ENCODE data around the gene DUOXA2.

The DUOXA2 gene

DNA sequence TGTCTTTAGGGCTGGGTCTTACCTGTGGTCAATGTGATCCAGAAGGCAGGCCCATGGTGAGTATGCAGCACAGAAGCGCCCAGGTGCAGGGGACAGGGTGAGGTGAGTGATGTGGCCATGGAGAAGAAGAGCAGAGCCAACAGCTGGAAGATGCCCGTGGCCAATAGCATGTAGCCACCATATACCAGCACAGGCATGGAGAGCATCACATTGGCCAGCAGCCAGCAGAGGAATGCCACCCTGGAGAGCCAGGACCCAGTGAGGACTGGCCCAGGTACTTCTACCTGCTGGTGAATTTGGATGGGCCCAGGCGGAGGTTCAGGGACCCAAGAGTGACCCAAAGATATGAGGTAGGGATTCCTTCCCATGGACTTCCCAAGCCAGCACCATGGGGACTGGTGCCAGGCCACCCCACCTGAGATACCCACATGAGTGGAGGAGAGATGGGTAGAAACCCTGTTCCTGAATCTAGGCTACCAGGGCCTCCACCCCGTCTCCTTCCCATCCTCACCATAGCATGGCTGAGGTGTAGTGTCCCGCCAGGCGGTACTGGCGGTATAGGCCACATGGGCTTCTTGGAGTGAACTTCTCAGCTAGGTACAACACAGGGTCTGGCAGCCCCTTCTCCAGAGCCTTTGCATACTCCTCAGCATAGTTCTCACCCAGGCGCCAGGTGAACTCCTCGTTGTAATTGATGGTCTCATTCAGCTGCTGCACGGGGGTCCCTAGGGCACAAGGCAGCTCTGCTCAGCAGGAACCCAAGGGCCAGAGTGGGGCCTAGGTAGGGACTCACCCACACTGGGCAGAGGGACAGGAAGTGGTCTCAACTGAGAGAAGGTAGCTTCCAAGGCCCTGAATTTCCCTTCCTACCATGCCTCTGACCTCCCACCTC is 6.2 kb downstream of the DUOXA2 start:
- TF ChIP-seq, protein P1, sequence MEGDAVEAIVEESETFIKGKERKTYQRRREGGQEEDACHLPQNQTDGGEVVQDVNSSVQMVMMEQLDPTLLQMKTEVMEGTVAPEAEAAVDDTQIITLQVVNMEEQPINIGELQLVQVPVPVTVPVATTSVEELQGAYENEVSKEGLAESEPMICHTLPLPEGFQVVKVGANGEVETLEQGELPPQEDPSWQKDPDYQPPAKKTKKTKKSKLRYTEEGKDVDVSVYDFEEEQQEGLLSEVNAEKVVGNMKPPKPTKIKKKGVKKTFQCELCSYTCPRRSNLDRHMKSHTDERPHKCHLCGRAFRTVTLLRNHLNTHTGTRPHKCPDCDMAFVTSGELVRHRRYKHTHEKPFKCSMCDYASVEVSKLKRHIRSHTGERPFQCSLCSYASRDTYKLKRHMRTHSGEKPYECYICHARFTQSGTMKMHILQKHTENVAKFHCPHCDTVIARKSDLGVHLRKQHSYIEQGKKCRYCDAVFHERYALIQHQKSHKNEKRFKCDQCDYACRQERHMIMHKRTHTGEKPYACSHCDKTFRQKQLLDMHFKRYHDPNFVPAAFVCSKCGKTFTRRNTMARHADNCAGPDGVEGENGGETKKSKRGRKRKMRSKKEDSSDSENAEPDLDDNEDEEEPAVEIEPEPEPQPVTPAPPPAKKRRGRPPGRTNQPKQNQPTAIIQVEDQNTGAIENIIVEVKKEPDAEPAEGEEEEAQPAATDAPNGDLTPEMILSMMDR (IDR thresholded peaks at IDR 0.05; ENCODE audit: control insufficient read depth, extremely low read depth, insufficient read depth) = no peak
- DNase-seq (ENCODE audit: low read depth) = no peak
- H3K4me3 ChIP-seq (ENCODE audit: low read depth, low read length) = no peak overlapping the region

GRCh38 chr15:45121020-45121419 is 6.9 kb downstream of the DUOXA2 start:
- TF ChIP-seq, protein P1 (IDR thresholded peaks at IDR 0.05; ENCODE audit: control insufficient read depth, extremely low read depth, insufficient read depth) = no peak
- no peak overlapping the region for H3K4me3 ChIP-seq (ENCODE audit: low read depth, low read length)
- no peak for DNase-seq (ENCODE audit: low read depth)

DNA sequence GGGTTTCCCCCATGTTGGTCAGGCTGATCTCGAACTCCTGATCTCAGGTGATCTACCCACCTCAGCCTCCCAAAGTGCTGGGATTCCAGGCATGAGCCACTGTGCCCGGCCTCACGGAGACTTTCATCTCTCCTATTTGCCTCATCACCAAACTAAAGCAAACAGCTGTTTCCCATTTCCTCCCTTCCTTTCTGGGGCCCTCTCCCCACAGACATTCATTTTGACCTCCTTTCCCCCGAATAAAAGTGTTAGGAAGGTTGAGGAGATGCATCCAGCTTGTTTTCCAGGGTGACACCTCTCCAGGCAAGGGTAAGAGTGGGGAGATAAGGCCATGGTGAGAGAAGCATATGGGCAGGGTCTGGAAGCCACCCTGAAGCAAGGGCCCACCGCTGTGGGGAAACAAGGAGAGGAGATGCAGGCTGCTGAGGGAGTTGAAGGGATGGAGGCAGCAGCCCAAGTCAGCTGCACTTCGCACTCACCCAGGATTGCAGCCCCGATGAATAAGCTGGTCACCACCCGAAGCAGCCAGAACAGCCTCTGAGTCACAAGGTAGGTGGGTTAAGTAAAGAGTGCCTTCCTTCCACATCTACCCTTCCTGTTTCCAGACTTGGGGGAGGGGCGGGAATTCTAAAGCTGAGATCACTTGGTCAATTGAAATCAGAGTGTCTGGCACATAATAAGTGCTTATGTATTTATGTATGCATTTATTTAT is 7.7 kb downstream of the DUOXA2 start:
- no peak overlapping the region for H3K4me3 ChIP-seq (ENCODE audit: low read depth, low read length)
- TF ChIP-seq, protein P1 (IDR thresholded peaks at IDR 0.05; ENCODE audit: control insufficient read depth, extremely low read depth, insufficient read depth) = no peak
- DNase-seq (ENCODE audit: low read depth) = no peak

GRCh38 chr15:45122719-45123118 is 8.6 kb downstream of the DUOXA2 start:
- no peak for DNase-seq (ENCODE audit: low read depth)
- no peak overlapping the region for H3K4me3 ChIP-seq (ENCODE audit: low read depth, low read length)
- TF ChIP-seq, protein P1 (IDR thresholded peaks at IDR 0.05; ENCODE audit: control insufficient read depth, extremely low read depth, insufficient read depth) = no peak

GRCh38 chr15:45123397-45123796 is 9.3 kb downstream of the DUOXA2 start:
- no peak for DNase-seq (ENCODE audit: low read depth)
- TF ChIP-seq, protein P1 (IDR thresholded peaks at IDR 0.05; ENCODE audit: control insufficient read depth, extremely low read depth, insufficient read depth) = no peak
- no peak overlapping the region for H3K4me3 ChIP-seq (ENCODE audit: low read depth, low read length)

DNA sequence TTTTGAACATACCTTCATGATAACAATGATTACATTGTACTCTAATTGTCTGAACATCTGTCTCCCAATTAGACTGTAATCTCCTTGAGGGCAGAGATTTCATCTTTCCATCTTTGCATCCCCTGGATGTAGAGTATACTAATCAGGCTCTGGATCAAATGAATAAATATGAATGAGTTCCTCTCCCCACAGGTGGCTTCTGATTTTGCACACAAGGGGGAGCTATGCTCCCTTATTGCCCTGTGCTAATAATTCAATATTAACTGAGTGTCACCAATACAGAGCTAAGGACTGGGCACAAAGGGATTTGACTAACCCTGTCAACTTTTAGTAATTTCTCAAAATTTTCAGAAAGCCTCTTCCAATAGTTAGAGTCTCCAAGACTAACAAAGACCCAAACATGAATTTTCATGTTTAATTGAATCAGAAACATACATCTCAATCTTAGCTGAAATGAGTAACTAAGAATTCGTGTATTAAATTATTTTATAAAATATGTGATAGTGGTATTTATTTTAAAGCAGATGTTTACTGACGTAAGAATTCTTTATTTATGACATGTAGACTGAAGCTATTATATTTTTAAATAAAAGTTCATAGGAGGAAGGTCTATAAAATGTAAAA is 12.5 kb downstream of the DUOXA2 start:
- no peak for DNase-seq (ENCODE audit: low read depth)
- TF ChIP-seq, protein P1 (IDR thresholded peaks at IDR 0.05; ENCODE audit: control insufficient read depth, extremely low read depth, insufficient read depth) = peak; percentile 71
- no peak overlapping the region for H3K4me3 ChIP-seq (ENCODE audit: low read depth, low read length)

Data from LNCaP clone FGC (cell line).